GF-D8 (cell line): Measurements from ENCODE around the gene ARSA.
"Not testable (repeated sequence)": the region's sequence is repeated elsewhere in the genome, so short reads cannot be mapped to it uniquely, and the experiment has no call there.

Experiments
- DNase-seq: peaks from one replicate; lab custom pipeline; 2025; lab: John Stamatoyannopoulos, UW

Gene ARSA

GRCh38 chr22:50654664-50655063, 26.7 kb upstream of the ARSA start:
- not testable (repeated sequence) for DNase-seq

GRCh38 chr22:50653256-50653655, 25.3 kb upstream of the ARSA start:
- no peak for DNase-seq

- not testable (repeated sequence) for DNase-seq
Measured at GRCh38 chr22:50643821-50644101, 15.8 kb upstream of the ARSA start.

GRCh38 chr22:50643021-50643820, 15.3 kb upstream of the ARSA start:
- not testable (repeated sequence) for DNase-seq

- no peak for DNase-seq
Measured at GRCh38 chr22:50641696-50642607, 14.0 kb upstream of the ARSA start.

- DNase-seq, result no peak
Measured at GRCh38 chr22:50640857-50641647, 13.1 kb upstream of the ARSA start.

- DNase-seq, result not testable (repeated sequence)
Measured at GRCh38 chr22:50640296-50640695, 12.3 kb upstream of the ARSA start.

- DNase-seq, result no peak
Measured at GRCh38 chr22:50635591-50635990, 7.6 kb upstream of the ARSA start.

- no peak for DNase-seq
Measured at GRCh38 chr22:50633771-50634170, 5.8 kb upstream of the ARSA start.

GRCh38 chr22:50633086-50633485, 5.1 kb upstream of the ARSA start:
- no peak for DNase-seq

GRCh38 chr22:50630376-50630775, 2.4 kb upstream of the ARSA start:
- no peak for DNase-seq

GRCh38 chr22:50628543-50629134, 687 bp upstream of the ARSA start:
- no peak for DNase-seq

GRCh38 chr22:50626850-50627641, 906 bp downstream of the ARSA start:
- no peak for DNase-seq

GRCh38 chr22:50626314-50626849, 1.6 kb downstream of the ARSA start:
- no peak for DNase-seq

GRCh38 chr22:50625568-50626313, 2.2 kb downstream of the ARSA start:
- DNase-seq, result no peak

- no peak for DNase-seq
Measured at GRCh38 chr22:50625131-50625567, 2.8 kb downstream of the ARSA start.

- DNase-seq, result no peak
Measured at GRCh38 chr22:50624347-50625130, 3.4 kb downstream of the ARSA start.

GRCh38 chr22:50622723-50623327, 5.1 kb downstream of the ARSA start:
- no peak for DNase-seq
